GM04504 (cell line): Measurements from ENCODE around the gene FBXL15.

Experiments
- DNase-seq: peaks from one replicate; pipeline ENCODE4 v3.0.0-alpha.2; 2012; ENCODE audit warnings: low read depth

The FBXL15 gene

GRCh38 chr10:102457591-102458150 is 37.0 kb downstream of the FBXL15 start:
- DNase-seq = no peak

DNA sequence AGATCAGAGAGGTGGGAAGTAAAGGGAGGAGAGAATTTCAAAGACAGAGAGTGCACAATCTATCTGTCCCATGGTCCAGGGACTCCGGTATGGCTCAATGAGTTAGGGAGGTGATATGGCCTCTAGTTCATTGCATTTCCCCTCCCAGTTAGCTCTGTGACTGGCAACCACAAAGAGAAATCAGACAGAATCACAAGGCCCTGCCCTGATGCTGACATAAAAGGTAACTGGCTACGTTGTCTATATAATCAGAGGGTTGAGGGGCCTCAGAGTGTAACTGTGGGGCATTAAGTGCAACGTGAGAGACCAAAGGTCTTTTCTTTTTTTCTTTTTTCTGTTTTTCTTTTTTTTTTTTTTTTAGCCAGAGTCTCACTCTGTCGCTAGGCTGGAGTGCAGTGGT is 38.0 kb downstream of the FBXL15 start:
- no peak for DNase-seq

GRCh38 chr10:102460836-102461186 is 40.2 kb downstream of the FBXL15 start:
- DNase-seq = no peak

DNA sequence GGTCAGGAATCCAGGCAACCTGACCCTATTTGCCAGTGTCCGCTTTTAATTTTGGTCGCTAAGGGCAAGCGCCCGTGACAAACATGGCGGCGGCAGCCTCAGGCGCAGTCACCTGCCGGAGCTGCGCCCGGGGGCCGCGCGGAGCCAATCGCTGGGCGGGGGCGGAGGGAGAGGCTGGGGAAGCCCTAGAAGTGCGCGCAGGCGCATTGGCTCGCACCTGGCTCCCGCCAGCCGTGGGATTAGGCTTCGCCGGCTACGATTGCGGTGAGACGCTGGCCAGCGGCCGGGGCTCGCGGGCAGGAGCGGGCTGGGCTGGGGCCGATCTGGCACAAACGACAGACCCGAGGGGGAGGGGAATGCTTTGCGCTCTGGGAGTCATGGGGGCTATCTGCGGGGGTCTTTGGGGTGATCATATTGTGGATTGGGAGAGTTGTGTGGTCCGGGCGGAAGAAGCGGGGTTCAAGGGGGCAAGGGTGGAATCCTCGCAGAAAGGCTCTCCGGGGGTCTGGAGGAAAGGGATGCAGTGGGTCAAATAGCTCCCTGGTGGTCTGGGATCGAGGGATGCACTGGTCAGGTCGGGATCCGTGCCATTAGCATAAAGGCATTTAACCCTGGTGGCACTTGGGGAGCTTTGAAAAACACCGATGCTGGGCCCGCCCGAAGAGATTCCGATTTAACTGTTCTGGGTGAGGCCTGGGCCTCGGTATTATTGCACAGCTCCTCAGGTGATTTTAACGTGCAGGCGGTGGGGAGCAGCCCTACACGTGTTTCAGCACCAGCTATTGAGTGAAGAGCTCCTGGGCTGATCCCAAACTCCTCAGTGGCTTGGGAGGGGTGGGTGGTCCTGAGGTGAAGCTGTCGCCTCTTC is 40.8 kb downstream of the FBXL15 start:
- DNase-seq = peak; percentile 43

DNA sequence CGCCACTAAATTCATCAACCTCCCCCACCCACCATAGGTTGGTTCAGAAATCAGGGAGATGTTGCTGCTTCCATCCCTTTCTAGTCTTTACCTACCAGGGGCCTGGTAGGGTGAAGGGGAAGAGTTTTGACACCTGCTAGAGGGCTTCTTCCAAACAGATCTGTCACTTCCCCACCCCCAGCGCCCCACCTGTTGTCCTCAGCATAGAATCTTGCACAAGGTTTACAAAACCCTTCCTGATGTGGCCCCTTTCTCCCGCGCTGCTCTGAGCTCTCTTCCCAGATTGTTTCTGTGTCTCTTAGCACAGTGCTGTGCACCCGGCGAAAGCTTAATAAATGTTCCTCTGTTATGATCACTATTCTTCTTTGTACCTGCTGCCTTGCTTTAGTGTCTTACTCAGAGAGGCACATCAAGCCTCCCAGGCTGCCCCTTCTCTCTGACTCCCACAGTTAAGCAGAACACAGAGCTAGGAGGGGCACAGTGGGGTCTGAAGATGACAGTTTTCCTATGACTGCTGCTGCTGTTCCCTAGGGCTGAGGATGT is 41.9 kb downstream of the FBXL15 start:
- DNase-seq = no peak

DNA sequence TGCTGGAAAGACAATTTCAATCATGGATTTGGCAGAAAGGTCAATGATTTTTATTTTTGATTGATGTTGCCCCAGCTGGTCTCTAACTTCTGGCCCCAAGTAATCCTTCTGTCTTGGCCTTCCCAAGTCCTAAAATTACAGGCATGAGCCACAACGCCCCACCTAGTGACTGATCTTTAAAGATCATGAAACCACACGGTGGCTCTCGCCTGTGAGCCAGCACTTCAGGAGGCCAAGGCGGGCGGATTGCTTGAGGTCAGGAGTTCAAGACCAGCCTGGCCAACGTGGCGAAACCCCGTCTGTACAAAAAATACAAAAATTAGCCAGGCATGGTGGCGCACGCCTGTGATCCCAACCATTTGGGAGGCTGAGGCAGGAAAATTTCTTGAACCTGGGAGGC is 43.3 kb downstream of the FBXL15 start:
- no peak for DNase-seq

DNA sequence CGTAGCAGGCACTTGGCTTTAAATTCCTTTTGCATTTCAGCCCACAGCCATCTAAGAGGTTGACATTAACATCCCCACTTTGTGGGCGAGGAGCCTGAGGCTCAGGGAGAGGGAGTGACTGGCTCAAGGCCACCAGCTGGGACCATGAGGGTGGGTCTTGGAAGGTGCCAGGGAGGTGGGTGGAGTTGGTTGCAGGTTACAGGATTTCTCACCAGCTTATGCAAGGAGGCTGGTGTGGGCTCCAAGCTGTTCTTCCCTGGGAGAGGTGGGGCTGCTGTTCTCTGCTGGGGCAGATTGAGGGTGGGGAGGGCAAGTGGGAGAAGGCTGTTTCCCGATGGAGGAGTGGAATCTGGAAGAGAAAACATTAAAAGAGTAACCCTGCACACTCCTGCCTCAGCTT is 44.8 kb downstream of the FBXL15 start:
- DNase-seq = no peak

GRCh38 chr10:102467318-102467717 is 46.7 kb downstream of the FBXL15 start:
- DNase-seq = no peak

DNA sequence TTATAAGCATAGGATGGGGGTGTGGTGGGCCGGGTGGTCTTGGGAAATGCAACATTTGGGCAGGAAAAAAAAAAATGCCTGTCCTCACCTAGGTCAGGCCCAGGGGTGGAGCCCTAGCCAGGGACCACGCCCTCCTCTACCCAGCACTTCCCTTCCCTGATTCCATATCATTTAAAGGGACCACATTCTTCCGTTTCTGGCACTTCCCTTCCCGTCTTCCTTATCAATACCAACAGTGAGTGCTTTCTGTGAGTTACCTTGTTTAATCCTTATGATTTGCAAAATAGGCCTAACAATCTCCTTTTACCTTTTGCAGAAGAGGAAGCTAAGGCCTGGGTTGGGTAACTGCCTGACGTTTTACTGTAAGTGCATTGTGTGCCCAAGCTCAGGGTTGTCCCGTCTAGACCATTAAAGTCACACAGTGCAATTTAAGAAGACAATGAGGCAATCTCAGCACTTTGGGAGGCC is 47.4 kb downstream of the FBXL15 start:
- no peak for DNase-seq

GRCh38 chr10:102468683-102469082 is 48.0 kb downstream of the FBXL15 start:
- DNase-seq = no peak

GRCh38 chr10:102470579-102471546 is 50.2 kb downstream of the FBXL15 start:
- no peak for DNase-seq
